HG02885 (cell line): Measurements from ENCODE around the gene MX1.
A peak's percentile ranks its signal among the peaks of the same experiment; 100 is the strongest.

Source experiments
- ATAC-seq: cut with Tn5 transposase; IDR thresholded peaks from one replicate; pipeline ENCODE4 v1.9.1; 2021; ENCODE audit warnings: mild to moderate bottlenecking; ENCODE audit not compliant: unreplicated experiment, poor library complexity

Gene MX1

GRCh38 chr21:41453761-41454160 is 27.7 kb downstream of the MX1 start:
- no peak for ATAC-seq

- ATAC-seq, result no peak
Observed at GRCh38 chr21:41458121-41458520, 32.1 kb downstream of the MX1 start.

- no peak for ATAC-seq
Observed at GRCh38 chr21:41458559-41458958, 32.5 kb downstream of the MX1 start.

DNA sequence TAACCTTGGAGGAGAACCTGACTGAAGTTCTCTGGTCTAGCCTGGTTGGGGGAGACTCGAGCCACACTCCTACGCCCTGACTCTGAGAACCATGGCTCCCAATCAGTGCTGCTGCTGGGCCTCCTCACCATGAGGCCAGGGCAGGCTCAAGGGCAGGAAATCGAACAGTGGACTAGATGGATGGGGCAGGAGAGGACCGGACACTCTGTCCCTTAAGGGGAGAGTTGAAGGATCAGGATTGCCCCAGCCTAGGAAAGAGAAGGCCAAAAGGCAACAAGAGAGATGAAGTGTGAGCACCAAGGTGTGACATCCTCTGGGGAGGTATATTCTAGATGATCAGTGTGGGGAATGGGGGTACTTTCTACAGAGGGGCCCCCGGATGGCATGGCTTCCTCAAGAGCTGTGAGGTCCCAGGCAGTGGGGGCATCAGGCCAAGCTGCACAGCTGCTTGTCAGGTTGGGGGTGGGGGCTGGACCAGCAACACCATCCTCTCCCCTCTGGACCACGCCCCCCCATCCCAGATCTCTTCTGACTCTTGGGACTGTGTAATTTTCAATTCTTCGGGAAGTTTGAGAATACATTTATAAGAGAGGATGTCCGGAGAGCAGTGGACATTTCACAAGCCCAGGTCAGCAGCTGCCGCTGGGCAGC is 34.0 kb downstream of the MX1 start:
- peak; percentile 21 for ATAC-seq

- ATAC-seq, result peak; percentile 67
Observed at GRCh38 chr21:41460578-41461527, 34.8 kb downstream of the MX1 start.

DNA sequence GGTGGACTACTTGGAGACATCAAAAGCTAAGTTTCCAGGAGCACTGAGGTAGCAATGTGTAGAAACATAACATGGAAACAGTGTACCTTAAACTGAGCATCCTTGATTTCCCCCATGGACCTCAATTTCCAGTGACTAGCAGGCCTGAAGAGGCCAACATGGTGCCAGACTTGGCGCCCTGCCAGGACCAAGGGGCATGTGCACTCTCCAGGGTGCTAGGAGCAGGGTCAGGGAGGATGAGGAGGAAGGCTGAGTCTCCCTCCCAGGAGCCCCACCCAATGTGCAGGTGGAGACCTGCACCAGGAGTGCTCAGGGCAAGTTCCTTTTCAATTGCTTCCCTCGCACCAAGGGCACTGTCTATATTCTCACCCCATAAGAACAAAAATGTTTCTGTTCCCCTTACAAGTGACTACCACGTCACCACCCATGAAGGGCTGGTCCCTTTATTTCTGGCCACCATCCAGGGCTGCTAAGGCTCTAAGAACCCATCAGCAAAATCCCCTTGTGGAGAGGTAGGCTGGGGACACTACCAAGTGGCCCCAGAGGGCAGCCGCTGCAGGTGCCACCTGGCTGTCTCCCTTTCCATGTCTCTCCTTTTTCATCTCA is 39.2 kb downstream of the MX1 start:
- no peak for ATAC-seq

GRCh38 chr21:41466024-41466820 is 40.2 kb downstream of the MX1 start:
- ATAC-seq, result no peak

GRCh38 chr21:41470054-41470453 is 44.0 kb downstream of the MX1 start:
- no peak for ATAC-seq

DNA sequence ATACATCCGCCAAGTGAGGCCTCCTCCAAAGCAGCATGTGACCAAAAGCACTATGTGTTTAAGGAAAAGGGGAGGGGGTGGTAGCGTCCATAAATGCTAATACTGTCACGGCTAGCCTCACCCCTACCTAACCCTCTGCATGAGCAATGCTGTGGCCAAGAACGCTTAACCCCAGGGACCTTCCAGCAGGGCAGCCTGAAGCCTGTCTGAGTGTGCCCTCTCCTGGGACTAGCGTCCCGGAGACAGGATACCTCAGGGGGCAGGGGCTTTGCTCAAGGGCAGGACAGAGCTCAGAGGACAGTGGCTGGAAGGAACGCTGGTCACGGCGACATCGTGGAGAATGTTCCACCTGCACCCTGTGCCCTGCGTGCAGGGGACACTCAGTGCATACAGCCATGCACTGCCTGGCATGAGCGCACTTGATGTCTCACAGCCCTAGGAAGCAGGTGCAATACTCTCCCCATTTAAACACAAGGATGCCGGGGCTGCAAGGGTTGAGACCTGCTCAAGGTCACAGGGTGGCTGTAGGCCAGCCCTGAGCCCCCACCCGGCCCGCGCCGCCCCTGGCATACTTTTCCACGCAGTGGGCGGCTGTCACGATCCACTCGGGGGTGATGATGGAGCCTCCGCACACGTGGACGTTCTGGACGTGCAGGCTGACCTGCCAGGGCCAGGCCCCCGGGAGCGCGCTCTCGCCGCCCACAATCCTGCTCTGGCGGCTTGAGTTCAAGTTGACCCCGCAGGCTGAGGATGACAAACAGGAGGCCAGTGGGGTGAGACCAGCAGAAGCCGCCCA is 46.9 kb downstream of the MX1 start:
- no peak for ATAC-seq

DNA sequence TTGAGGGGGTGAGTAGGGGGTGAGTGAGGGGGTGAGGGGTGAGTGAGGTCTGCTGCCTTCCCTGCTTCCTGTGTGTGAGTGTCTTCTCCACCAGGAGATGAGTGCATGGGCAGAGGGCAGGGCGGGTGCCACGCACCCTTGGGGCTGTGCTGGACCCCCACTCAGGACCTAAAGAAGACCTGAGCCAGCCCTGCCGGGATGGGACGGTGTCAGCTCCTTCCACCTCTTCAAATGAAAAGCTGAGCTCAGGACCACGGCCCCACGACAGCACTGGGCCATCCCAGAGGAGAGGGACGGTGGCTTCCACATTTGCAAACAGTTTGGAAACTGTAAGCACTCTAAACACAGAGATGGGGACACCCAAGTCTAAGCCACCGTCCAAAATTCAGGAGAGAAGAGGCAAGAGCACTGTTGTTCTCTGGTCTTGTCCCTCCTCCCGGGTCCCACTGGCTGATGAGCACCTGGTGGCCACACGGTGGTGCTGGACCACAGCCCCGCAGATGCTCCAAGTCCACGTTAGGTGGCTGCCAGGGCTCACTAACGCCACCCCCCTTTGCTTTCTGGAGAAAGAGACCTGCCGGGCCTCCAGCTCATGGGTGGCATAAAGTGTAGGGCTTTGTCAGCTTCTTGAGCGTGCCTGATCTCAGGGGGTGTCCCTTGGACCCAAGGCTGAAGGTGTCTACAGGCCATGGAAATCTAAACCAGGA is 49.8 kb downstream of the MX1 start:
- no peak for ATAC-seq

DNA sequence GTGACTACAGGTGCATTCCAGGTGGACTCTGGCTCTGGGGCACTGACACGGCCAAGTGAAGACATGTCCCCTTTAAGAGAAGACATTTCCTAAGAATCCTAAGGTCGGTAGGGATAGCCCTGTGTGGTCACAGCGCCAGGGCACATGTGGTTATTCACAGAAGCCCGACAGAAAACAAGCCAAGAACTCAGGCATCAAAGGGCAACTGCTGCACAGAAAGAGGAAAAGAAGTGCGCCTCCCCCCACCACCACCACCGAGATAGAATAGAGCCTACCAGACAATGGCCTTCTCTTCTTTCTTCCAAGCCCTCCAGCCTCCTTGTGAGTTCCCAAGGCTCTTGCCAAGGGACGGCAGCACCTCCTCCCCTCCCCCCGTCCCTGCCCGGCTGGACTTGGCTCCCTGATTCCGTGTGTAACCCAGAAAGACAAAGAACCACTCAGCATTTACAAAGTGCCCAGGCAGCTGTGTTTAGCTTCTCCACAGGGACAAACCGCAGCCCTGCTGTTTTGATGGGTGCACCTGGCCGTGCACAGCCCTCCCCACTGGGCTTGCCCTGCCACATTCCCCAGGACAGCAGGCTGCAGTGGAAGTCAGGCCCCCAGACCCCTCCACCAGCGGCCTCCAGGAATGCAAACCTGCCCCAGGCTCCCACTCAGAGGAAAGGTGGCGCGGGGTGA is 51.7 kb downstream of the MX1 start:
- ATAC-seq, result no peak

DNA sequence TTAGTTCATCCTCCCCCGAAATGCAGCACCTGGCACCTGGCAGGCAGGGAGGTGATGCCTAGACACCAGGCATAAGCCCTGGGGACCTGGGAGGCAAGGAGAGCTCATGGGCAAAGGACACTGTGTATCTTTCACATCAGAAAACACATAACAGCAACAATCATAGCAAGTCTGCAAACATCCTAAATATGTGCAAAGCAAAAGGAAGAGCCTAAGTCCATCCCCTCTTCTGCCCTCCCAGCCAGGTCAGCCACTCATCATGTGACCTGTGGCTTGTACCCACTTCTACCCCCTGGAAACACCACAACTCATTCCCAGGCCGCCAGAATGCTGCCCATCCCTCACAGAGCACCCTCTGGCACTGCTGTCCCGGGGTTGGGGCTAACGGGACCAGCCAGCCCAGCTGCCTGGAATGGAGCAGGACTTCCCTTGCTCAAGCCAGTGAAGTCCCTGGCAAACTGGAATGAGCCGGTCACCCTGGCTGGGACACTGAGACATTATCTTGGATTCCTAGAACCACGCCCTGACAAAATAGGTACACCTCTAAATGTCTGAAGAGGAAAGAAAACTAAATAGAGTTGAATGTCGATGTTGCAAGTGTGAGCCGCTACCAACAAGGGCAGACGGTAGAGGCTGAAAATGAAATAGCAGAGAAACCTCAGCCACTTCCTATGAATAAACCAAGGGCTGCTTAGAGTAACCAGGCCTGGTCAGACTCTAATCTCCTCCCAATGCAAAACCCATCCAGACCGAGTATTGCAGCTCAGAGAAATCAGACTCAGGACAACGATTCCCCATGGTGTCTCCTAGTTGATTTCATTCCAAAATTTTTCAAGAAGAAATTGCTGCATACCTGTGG is 52.5 kb downstream of the MX1 start:
- ATAC-seq, result no peak

- ATAC-seq, result no peak
Observed at GRCh38 chr21:41479686-41480085, 53.6 kb downstream of the MX1 start.

DNA sequence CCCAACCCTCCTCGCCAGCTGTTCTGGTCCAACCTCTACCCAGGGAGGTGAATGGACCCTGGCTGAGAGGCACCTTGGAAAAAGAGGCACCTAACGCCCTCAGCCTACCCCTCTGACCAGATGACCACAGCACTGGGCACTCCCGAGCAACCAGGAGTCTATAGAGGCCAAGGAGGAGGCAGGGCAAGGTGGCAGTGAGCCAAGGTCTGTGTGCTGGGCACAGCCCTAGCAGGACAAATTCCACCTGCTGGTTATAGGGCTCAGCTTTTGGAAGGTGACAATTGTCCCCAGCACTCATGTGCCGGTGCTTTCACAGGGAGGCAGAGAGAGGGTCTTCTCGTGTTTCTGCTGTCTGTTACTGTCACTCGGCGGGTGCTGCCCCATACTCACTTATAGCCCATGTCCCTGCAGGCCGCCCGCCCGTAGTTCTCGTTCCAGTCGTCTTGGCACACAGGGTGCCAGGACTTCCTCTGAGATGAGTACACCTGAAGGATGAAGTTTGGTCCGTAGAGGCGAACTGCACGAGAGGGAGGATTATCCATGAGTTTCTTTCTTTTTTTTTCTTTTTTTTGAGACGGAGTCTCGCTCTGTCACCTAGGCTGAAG is 54.1 kb downstream of the MX1 start:
- no peak for ATAC-seq

DNA sequence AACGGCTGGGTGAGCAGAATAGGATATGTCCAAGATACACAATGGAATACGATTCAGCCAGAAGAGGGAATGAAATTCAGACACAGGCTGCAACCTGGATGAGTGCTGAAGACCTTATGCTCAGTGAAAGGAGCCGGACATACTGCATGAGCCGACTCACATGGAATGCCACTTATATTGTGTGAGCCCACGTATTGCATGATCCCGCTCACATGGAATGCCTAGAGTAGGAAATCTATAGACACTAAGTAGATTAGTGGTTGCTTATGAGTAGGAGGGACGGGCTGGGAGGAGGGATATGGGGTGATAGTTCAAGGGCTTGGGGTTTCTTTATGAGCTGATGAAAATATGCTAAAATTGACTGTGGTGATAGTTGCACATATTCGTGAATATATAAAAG is 55.2 kb downstream of the MX1 start:
- no peak for ATAC-seq

DNA sequence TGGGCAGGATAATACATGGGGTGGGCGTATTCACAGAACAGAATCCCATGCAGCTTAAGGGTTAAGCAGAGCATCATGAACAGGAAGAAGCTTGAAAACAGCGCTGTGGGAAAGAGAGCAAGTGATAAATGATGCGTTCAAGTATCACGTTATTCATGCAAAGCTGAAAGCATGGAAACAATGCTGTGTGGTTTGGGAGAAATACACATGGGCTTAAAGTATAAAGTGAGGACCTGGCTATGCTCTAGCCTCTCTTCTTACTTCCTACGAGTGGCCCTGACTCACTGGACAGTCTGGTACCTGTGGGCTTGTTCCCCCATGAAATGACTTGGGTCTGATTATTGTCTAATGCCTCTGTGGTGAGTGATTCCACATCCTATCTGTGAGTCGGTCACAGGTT is 56.3 kb downstream of the MX1 start:
- no peak for ATAC-seq

DNA sequence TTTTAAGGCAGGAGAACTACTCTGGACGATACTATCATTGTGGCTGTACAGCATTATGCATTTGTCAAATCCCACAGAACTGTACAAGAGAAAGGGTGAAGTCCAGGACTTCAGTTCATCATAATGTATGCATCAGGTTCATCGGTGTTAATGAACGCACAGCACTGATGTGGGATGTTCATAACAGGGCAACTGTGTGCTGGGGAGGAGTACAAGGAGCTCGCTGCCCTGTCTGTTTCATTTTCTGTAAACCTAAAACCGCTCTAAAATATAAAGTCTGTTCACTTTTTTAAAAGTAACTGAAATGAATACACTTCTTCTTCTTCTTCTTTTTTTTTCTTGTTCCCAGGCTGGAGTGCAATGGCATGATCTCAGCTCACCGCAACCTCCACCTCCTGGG is 56.9 kb downstream of the MX1 start:
- peak; percentile 42 for ATAC-seq
